Measurements from ENCODE around the gene IL11RA. TPM values are rescaled to one million over a fixed set of nuclear protein-coding genes. Genes with fewer than 3 reads are reported as not detected.

The IL11RA gene
- total RNA-seq, 2 donors from 2014 or later, result 10.5 to 10.6 TPM

DNA sequence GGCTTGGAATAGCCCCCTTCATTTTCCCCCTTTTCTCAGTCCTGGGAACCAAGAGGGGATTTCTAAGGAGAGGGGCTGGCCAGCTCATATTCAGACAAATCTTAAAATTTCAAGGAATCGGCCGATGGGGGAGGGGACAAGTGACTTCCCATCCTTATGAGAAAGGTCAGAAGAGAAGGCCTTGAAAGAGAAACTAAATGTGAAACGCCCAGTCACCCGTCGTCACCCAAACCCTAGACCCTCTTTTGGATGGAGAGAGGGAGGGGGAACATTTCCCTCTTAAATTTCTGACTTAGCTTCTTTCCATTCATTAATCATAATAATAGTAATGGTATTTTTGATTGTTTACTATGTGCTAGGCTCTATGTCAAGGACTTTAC is 39.9 kb downstream of the IL11RA start:
- H3K27ac ChIP-seq, result no peak overlapping the region
- H3K36me3 ChIP-seq, result no peaks in the 10 kb centered on the region
- no peak overlapping the region for H3K9ac ChIP-seq (ENCODE audit: low read depth in 2 of 2, low read length in 2 of 2)
- no peaks in the 10 kb centered on the region for H3K4me1 ChIP-seq
- no peak for DNase-seq
- intact Hi-C loops (cut with DNase I), result no loop called here
- no peaks in the 10 kb centered on the region for H3K27me3 ChIP-seq
- TF ChIP-seq, protein P1, sequence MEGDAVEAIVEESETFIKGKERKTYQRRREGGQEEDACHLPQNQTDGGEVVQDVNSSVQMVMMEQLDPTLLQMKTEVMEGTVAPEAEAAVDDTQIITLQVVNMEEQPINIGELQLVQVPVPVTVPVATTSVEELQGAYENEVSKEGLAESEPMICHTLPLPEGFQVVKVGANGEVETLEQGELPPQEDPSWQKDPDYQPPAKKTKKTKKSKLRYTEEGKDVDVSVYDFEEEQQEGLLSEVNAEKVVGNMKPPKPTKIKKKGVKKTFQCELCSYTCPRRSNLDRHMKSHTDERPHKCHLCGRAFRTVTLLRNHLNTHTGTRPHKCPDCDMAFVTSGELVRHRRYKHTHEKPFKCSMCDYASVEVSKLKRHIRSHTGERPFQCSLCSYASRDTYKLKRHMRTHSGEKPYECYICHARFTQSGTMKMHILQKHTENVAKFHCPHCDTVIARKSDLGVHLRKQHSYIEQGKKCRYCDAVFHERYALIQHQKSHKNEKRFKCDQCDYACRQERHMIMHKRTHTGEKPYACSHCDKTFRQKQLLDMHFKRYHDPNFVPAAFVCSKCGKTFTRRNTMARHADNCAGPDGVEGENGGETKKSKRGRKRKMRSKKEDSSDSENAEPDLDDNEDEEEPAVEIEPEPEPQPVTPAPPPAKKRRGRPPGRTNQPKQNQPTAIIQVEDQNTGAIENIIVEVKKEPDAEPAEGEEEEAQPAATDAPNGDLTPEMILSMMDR (IDR thresholded peaks at IDR 0.05), result no peak
- no peaks in the 10 kb centered on the region for H3K9me3 ChIP-seq
- H3K4me3 ChIP-seq, result no peak overlapping the region

DNA sequence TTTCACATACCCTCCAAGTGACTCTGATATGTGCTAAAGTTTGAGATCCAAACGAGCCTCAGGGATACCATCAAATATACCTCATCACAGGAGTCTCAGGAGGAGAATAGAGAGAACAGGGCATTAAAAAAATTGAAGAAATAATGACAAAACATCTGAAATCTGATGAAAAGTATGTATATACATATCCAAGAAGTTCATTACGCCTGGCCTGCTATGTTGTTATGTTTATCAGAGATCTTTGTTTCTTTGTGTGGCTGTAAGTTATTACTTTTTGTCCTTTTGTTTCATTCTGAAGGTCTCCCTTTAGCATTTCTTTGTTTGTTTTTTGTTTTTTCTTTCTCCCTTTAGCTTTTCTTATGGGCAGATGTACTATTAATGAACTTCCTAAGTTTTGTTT is 41.6 kb downstream of the IL11RA start:
- Histone ChIP-seq H3K9ac (ENCODE audit: low read depth in 2 of 2, low read length in 2 of 2) (no peak overlapping the region), H3K9me3 (no peaks in the 10 kb centered on the region), H3K4me3 (no peak overlapping the region), H3K36me3 (no peaks in the 10 kb centered on the region), H3K27ac (no peak overlapping the region), H3K27me3 (no peaks in the 10 kb centered on the region), H3K4me1 (no peaks in the 10 kb centered on the region)
- intact Hi-C loops (cut with DNase I), result no loop called here
- TF ChIP-seq, protein P1 (IDR thresholded peaks at IDR 0.05), result no peak
- no peak for DNase-seq

- intact Hi-C loops (cut with DNase I), result no loop called here
- Histone ChIP-seq H3K4me1 (no peaks in the 10 kb centered on the region), H3K4me3 (no peak overlapping the region), H3K27ac (no peak overlapping the region), H3K9ac (ENCODE audit: low read depth in 2 of 2, low read length in 2 of 2) (no peak overlapping the region), H3K27me3 (no peaks in the 10 kb centered on the region), H3K36me3 (no peaks in the 10 kb centered on the region), H3K9me3 (no peaks in the 10 kb centered on the region)
- DNase-seq, result no peak
- TF ChIP-seq, protein P1 (IDR thresholded peaks at IDR 0.05), result no peak
Measured at GRCh38 chr9:34694811-34695210, 42.8 kb downstream of the IL11RA start.

- TF ChIP-seq, protein P1 (IDR thresholded peaks at IDR 0.05), result peak; percentile 90
- Histone ChIP-seq H3K36me3 (no peaks in the 10 kb centered on the region), H3K4me1 (peaks cover 3% of the 10 kb centered on the region), H3K27ac (peak overlapping the region; percentile 68), H3K27me3 (no peaks in the 10 kb centered on the region), H3K4me3 (peak overlapping the region; percentile 91), H3K9me3 (no peaks in the 10 kb centered on the region), H3K9ac (ENCODE audit: low read depth in 2 of 2, low read length in 2 of 2) (peak overlapping the region; percentile 58 to 65)
- intact Hi-C loops (cut with DNase I), result no loop called here
- peak; percentile 82 for DNase-seq
Measured at GRCh38 chr9:34701023-34701768, 49.2 kb downstream of the IL11RA start.

GRCh38 chr9:34701769-34702736 is 50.1 kb downstream of the IL11RA start:
- TF ChIP-seq, protein P1 (IDR thresholded peaks at IDR 0.05), result peak; percentile 100
- Histone ChIP-seq H3K9me3 (no peaks in the 10 kb centered on the region), H3K9ac (ENCODE audit: low read depth in 2 of 2, low read length in 2 of 2) (peak overlapping the region; percentile 58 to 65), H3K36me3 (no peaks in the 10 kb centered on the region), H3K27me3 (no peaks in the 10 kb centered on the region), H3K4me1 (peaks cover 3% of the 10 kb centered on the region), H3K27ac (peak overlapping the region; percentile 68), H3K4me3 (peak overlapping the region; percentile 91)
- peak; percentile 91 for DNase-seq
- intact Hi-C loops (cut with DNase I), result no loop called here
